HEK293 (cell line): Measurements from ENCODE around the gene BRMS1.
A peak's percentile ranks its signal among the peaks of the same experiment; 100 is the strongest.

ENCODE experiments used
- HOXA7 ChIP-seq: sonication (generic); formaldehyde crosslinking; IDR thresholded peaks from 2 replicates; pipeline ENCODE4 v1.8.1; 2022; ENCODE audit warnings: missing genetic modification reagents, borderline replicate concordance
- KLF9 ChIP-seq: fragments of 450-650 bp; formaldehyde crosslinking; IDR thresholded peaks from 2 replicates; pipeline ENCODE4 v1.5.1; 2016; ENCODE audit warnings: missing biosample characterization, missing genetic modification characterization, low read depth
- MEIS1 ChIP-seq: sonication (generic); formaldehyde crosslinking; IDR thresholded peaks from 2 replicates; pipeline ENCODE4 v1.8.1; 2022; ENCODE audit warnings: missing genetic modification reagents, mild to moderate bottlenecking, borderline replicate concordance
- SCRT2 ChIP-seq: fragments of 450-650 bp; formaldehyde crosslinking; IDR thresholded peaks from 2 replicates; pipeline ENCODE4 v1.5.1; 2016; ENCODE audit warnings: missing biosample characterization, missing genetic modification characterization
- TCF7L2 ChIP-seq: IDR thresholded peaks from 2 replicates; pipeline ENCODE4 v1.6.1; 2011; ENCODE audit warnings: low read depth, mild to moderate bottlenecking, inconsistent platforms, low read length, moderate library complexity, borderline replicate concordance
- ZBTB1 ChIP-seq: fragments of 450-650 bp; formaldehyde crosslinking; IDR thresholded peaks from 2 replicates; pipeline ENCODE4 v1.5.1; 2016; ENCODE audit warnings: missing biosample characterization, missing genetic modification characterization
- ZBTB17 ChIP-seq: fragments of 450-650 bp; formaldehyde crosslinking; IDR thresholded peaks from 2 replicates; pipeline ENCODE4 v1.5.1; 2016; ENCODE audit warnings: missing biosample characterization, missing genetic modification characterization
- ZFP37 ChIP-seq: fragments of 450-650 bp; formaldehyde crosslinking; IDR thresholded peaks from 2 replicates; pipeline ENCODE4 v1.5.1; 2016; ENCODE audit warnings: missing biosample characterization, missing genetic modification characterization
- ZNF132 ChIP-seq: fragments of 450-650 bp; formaldehyde crosslinking; IDR thresholded peaks from 2 replicates; pipeline ENCODE4 v1.5.1; 2017; ENCODE audit warnings: missing biosample characterization, missing genetic modification characterization, borderline replicate concordance
- ZNF2 ChIP-seq: fragments of 450-650 bp; formaldehyde crosslinking; IDR thresholded peaks from 2 replicates; pipeline ENCODE4 v1.5.1; 2016; ENCODE audit warnings: missing biosample characterization, missing genetic modification characterization
- ZNF221 ChIP-seq: fragments of 450-650 bp; formaldehyde crosslinking; IDR thresholded peaks from 2 replicates; pipeline ENCODE4 v1.5.1; 2017; ENCODE audit warnings: missing biosample characterization, missing genetic modification characterization, borderline replicate concordance
- ZNF404 ChIP-seq: fragments of 450-650 bp; formaldehyde crosslinking; IDR thresholded peaks from 2 replicates; pipeline ENCODE4 v1.5.1; 2017; ENCODE audit warnings: missing biosample characterization, missing genetic modification characterization
- ZNF416 ChIP-seq: fragments of 450-650 bp; formaldehyde crosslinking; IDR thresholded peaks from 2 replicates; pipeline ENCODE4 v1.5.1; 2016; ENCODE audit warnings: missing biosample characterization, missing genetic modification characterization
- ZNF596 ChIP-seq: fragments of 450-650 bp; IDR thresholded peaks from 2 replicates; pipeline ENCODE4 v1.5.0; 2018; ENCODE audit warnings: missing biosample characterization, mild to moderate bottlenecking, missing genetic modification characterization, moderate library complexity
- ZNF629 ChIP-seq: fragments of 450-650 bp; formaldehyde crosslinking; IDR thresholded peaks from 2 replicates; pipeline ENCODE4 v1.5.1; 2017; ENCODE audit warnings: missing biosample characterization, missing genetic modification characterization
- ZNF660 ChIP-seq: fragments of 450-650 bp; IDR thresholded peaks from 2 replicates; pipeline ENCODE4 v1.5.1; 2018; ENCODE audit warnings: missing biosample characterization, mild to moderate bottlenecking, missing genetic modification characterization
- TF ChIP-seq, protein P1 (sequence below): fragments of 450-650 bp; formaldehyde crosslinking; IDR thresholded peaks from 2 replicates; pipeline ENCODE4 v1.5.1; 2017; ENCODE audit warnings: missing biosample characterization, missing genetic modification characterization
- TF ChIP-seq, protein P2 (sequence below): fragments of 450-650 bp; formaldehyde crosslinking; IDR thresholded peaks from 2 replicates; pipeline ENCODE4 v1.5.1; 2017; ENCODE audit warnings: missing biosample characterization, missing genetic modification characterization
- TF ChIP-seq, protein P3 (sequence below): fragments of 450-650 bp; formaldehyde crosslinking; IDR thresholded peaks from 2 replicates; pipeline ENCODE4 v1.5.1; 2016; ENCODE audit warnings: missing biosample characterization, missing genetic modification characterization
- TF ChIP-seq, protein P4 (sequence below): fragments of 450-650 bp; formaldehyde crosslinking; IDR thresholded peaks from 2 replicates; pipeline ENCODE4 v1.5.1; 2016; ENCODE audit warnings: missing biosample characterization, missing genetic modification characterization
- TF ChIP-seq, protein P5 (sequence below): fragments of 450-650 bp; formaldehyde crosslinking; IDR thresholded peaks from 2 replicates; pipeline ENCODE4 v1.5.1; 2017; ENCODE audit warnings: missing biosample characterization, mild to moderate bottlenecking, missing genetic modification characterization, moderate library complexity
- TF ChIP-seq, protein P6 (sequence below): IDR thresholded peaks from 2 replicates; pipeline ENCODE4 v1.6.1; 2011; ENCODE audit warnings: mild to moderate bottlenecking, low read depth, low read length, borderline replicate concordance
- TF ChIP-seq, protein P7 (sequence below): fragments of 450-650 bp; formaldehyde crosslinking; IDR thresholded peaks from 2 replicates; pipeline ENCODE4 v1.5.1; 2016; ENCODE audit warnings: missing biosample characterization, missing genetic modification characterization
- TF ChIP-seq, protein P8 (sequence below): fragments of 450-650 bp; formaldehyde crosslinking; IDR thresholded peaks from 2 replicates; pipeline ENCODE4 v1.5.1; 2016; ENCODE audit warnings: missing biosample characterization, missing genetic modification characterization, borderline replicate concordance

BRMS1 gene

DNA sequence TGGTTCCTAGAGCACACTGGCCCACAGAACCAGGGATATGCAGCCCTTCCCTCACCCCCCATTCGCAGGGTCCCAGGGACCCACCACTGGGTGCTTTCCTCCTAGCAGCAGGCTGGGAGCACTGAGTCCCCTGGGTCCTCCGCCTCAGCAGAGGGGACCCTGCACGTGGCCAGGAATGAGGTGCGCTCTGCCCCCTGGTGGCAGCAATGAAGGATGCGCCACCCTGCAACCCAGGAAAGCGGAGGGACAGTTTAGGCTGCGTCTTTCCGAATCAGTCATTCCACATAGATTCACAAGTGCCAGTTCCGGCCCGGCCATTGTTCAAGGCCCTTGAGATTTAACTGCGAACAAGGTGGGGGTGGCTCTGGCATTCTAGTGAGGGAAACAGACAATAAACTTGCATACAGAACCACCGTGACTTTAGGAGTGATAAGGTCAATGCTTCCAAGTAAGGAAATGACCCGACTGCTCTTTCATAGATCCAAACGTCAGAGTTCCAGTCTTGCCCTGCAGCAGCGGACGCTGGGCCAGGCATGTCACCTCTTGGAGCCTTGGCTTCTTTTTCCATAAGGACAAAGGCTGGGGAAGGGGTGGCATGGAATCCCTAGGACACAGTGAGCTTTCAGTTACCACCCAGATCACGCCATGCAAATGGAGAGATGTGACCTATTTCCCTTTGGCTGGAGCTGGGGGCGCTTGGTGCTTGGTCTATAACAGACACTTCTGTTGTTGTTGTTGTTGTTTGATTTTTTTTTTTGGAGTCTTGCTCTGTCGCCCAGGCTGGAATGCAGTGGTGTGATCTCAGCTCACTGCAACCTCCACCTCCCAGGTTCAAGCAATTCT lies 16.4 kb downstream of the BRMS1 start (continued):
- TF ChIP-seq, protein P1, sequence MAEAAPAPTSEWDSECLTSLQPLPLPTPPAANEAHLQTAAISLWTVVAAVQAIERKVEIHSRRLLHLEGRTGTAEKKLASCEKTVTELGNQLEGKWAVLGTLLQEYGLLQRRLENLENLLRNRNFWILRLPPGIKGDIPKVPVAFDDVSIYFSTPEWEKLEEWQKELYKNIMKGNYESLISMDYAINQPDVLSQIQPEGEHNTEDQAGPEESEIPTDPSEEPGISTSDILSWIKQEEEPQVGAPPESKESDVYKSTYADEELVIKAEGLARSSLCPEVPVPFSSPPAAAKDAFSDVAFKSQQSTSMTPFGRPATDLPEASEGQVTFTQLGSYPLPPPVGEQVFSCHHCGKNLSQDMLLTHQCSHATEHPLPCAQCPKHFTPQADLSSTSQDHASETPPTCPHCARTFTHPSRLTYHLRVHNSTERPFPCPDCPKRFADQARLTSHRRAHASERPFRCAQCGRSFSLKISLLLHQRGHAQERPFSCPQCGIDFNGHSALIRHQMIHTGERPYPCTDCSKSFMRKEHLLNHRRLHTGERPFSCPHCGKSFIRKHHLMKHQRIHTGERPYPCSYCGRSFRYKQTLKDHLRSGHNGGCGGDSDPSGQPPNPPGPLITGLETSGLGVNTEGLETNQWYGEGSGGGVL (tag by site-specific recombination), result no peak
- TF ChIP-seq, protein P2, sequence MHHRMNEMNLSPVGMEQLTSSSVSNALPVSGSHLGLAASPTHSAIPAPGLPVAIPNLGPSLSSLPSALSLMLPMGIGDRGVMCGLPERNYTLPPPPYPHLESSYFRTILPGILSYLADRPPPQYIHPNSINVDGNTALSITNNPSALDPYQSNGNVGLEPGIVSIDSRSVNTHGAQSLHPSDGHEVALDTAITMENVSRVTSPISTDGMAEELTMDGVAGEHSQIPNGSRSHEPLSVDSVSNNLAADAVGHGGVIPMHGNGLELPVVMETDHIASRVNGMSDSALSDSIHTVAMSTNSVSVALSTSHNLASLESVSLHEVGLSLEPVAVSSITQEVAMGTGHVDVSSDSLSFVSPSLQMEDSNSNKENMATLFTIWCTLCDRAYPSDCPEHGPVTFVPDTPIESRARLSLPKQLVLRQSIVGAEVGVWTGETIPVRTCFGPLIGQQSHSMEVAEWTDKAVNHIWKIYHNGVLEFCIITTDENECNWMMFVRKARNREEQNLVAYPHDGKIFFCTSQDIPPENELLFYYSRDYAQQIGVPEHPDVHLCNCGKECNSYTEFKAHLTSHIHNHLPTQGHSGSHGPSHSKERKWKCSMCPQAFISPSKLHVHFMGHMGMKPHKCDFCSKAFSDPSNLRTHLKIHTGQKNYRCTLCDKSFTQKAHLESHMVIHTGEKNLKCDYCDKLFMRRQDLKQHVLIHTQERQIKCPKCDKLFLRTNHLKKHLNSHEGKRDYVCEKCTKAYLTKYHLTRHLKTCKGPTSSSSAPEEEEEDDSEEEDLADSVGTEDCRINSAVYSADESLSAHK (tag by site-specific recombination), result no peak
- TF ChIP-seq ZNF132 (no peak), TCF7L2 (no peak), SCRT2 (no peak), ZBTB1 (tag by site-specific recombination) (no peak), ZNF660 (tag by site-specific recombination) (no peak), ZNF596 (tag by site-specific recombination) (no peak), ZFP37 (tag by site-specific recombination) (no peak), HOXA7 (no peak), ZNF221 (tag by site-specific recombination) (no peak), ZBTB17 (tag by site-specific recombination) (peak; percentile 61; the same call in 1 of the 2 replicates), ZNF2 (tag by site-specific recombination) (peak; percentile 89), ZNF416 (tag by site-specific recombination) (no peak), ZNF629 (tag by site-specific recombination) (0 out of 2 replicates have a peak, but pooled peaks have one; percentile 11), ZNF404 (tag by site-specific recombination) (no peak), MEIS1 (CRISPR knock-in tag) (no peak), KLF9 (tag by site-specific recombination) (no peak)
- TF ChIP-seq, protein P3, sequence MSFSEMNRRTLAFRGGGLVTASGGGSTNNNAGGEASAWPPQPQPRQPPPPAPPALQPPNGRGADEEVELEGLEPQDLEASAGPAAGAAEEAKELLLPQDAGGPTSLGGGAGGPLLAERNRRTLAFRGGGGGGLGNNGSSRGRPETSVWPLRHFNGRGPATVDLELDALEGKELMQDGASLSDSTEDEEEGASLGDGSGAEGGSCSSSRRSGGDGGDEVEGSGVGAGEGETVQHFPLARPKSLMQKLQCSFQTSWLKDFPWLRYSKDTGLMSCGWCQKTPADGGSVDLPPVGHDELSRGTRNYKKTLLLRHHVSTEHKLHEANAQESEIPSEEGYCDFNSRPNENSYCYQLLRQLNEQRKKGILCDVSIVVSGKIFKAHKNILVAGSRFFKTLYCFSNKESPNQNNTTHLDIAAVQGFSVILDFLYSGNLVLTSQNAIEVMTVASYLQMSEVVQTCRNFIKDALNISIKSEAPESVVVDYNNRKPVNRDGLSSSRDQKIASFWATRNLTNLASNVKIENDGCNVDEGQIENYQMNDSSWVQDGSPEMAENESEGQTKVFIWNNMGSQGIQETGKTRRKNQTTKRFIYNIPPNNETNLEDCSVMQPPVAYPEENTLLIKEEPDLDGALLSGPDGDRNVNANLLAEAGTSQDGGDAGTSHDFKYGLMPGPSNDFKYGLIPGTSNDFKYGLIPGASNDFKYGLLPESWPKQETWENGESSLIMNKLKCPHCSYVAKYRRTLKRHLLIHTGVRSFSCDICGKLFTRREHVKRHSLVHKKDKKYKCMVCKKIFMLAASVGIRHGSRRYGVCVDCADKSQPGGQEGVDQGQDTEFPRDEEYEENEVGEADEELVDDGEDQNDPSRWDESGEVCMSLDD (tag by site-specific recombination), result peak; percentile 20; the same call in 1 of the 2 replicates
- TF ChIP-seq, protein P4, sequence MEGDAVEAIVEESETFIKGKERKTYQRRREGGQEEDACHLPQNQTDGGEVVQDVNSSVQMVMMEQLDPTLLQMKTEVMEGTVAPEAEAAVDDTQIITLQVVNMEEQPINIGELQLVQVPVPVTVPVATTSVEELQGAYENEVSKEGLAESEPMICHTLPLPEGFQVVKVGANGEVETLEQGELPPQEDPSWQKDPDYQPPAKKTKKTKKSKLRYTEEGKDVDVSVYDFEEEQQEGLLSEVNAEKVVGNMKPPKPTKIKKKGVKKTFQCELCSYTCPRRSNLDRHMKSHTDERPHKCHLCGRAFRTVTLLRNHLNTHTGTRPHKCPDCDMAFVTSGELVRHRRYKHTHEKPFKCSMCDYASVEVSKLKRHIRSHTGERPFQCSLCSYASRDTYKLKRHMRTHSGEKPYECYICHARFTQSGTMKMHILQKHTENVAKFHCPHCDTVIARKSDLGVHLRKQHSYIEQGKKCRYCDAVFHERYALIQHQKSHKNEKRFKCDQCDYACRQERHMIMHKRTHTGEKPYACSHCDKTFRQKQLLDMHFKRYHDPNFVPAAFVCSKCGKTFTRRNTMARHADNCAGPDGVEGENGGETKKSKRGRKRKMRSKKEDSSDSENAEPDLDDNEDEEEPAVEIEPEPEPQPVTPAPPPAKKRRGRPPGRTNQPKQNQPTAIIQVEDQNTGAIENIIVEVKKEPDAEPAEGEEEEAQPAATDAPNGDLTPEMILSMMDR (tag by site-specific recombination), result peak; percentile 89
- TF ChIP-seq, protein P5, sequence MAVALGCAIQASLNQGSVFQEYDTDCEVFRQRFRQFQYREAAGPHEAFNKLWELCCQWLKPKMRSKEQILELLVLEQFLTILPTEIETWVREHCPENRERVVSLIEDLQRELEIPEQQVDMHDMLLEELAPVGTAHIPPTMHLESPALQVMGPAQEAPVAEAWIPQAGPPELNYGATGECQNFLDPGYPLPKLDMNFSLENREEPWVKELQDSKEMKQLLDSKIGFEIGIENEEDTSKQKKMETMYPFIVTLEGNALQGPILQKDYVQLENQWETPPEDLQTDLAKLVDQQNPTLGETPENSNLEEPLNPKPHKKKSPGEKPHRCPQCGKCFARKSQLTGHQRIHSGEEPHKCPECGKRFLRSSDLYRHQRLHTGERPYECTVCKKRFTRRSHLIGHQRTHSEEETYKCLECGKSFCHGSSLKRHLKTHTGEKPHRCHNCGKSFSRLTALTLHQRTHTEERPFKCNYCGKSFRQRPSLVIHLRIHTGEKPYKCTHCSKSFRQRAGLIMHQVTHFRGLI, result no peak
- TF ChIP-seq, protein P6, sequence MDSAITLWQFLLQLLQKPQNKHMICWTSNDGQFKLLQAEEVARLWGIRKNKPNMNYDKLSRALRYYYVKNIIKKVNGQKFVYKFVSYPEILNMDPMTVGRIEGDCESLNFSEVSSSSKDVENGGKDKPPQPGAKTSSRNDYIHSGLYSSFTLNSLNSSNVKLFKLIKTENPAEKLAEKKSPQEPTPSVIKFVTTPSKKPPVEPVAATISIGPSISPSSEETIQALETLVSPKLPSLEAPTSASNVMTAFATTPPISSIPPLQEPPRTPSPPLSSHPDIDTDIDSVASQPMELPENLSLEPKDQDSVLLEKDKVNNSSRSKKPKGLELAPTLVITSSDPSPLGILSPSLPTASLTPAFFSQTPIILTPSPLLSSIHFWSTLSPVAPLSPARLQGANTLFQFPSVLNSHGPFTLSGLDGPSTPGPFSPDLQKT, result no peak
- TF ChIP-seq, protein P7, sequence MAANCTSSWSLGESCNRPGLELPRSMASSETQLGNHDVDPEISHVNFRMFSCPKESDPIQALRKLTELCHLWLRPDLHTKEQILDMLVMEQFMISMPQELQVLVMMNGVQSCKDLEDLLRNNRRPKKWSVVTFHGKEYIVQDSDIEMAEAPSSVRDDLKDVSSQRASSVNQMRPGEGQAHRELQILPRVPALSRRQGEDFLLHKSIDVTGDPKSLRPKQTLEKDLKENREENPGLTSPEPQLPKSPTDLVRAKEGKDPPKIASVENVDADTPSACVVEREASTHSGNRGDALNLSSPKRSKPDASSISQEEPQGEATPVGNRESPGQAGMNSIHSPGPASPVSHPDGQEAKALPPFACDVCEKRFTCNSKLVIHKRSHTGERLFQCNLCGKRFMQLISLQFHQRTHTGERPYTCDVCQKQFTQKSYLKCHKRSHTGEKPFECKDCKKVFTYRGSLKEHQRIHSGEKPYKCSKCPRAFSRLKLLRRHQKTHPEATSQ (tag by site-specific recombination), result no peak
- TF ChIP-seq, protein P8, sequence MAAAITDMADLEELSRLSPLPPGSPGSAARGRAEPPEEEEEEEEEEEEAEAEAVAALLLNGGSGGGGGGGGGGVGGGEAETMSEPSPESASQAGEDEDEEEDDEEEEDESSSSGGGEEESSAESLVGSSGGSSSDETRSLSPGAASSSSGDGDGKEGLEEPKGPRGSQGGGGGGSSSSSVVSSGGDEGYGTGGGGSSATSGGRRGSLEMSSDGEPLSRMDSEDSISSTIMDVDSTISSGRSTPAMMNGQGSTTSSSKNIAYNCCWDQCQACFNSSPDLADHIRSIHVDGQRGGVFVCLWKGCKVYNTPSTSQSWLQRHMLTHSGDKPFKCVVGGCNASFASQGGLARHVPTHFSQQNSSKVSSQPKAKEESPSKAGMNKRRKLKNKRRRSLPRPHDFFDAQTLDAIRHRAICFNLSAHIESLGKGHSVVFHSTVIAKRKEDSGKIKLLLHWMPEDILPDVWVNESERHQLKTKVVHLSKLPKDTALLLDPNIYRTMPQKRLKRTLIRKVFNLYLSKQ, result no peak
